Activated CD4-positive, CD25-positive, alpha-beta regulatory T cell treated with anti-CD3 and anti-CD28 coated beads, Interleukin-2, amount 50 U/mL, for 24 hours (primary cell): Measurements from ENCODE around the gene ST3GAL5.
A peak's percentile ranks its signal among the peaks of the same experiment; 100 is the strongest.
"Not testable (repeated sequence)": the region's sequence is repeated elsewhere in the genome, so short reads cannot be mapped to it uniquely, and the experiment has no call there.

Experiments used
- ATAC-seq, 2 donors: fragments of 150-1000 bp; cut with Tn5 transposase; one replicate each; pipeline ENCODE4 v1.10.0; 2021; ENCODE audit warnings: mild to moderate bottlenecking in 1 of 2, moderate library complexity in 1 of 2

Gene ST3GAL5

GRCh38 chr2:85830645-85831044, 58.1 kb downstream of the ST3GAL5 start:
- ATAC-seq, result no peak

DNA sequence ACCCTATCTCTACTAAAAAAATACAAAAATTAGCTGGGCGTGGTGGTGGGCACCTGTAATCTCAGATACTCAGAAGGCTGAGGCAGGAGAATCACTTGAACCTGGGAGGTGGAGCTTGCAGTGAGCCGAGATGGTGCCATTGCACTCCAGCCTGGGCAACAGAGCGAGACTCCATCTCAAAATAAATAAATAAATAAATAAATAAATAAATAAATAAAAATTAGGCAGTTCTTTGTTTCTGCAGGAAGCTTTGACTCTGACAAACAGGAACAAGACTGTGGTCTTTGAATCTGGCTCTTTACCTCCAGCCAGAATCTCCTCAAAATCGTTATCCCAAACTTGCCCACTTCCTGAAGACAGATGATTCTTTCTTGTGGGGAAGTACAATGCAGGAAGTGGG, 59.4 kb downstream of the ST3GAL5 start:
- not testable (repeated sequence) for ATAC-seq

DNA sequence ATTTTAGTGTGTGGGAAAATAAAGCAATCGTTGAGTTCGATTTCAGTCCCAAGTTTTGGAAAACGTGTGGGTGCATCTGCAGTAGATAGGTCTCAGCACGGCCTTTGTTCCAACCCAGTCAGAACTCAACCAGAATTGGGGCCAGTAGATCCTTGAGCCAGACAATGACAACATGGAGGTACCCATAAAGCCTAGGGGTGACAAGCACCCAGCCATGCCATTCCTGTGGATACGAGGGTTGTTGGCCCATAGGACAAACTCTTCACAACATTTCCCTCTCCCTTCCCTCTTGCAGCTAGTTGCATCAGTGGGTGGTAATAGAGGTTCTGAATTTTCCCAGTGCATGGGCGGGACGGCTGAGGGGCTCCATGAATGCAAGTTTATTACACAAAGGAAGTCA, 60.1 kb downstream of the ST3GAL5 start:
- ATAC-seq, result no peak

- ATAC-seq, result no peak
Measured at GRCh38 chr2:85827879-85828569, 60.8 kb downstream of the ST3GAL5 start.

GRCh38 chr2:85826990-85827878, 61.6 kb downstream of the ST3GAL5 start:
- peak; percentile 95 to 97 for ATAC-seq

- no peak for ATAC-seq
Measured at GRCh38 chr2:85823951-85824350, 64.8 kb downstream of the ST3GAL5 start.

- ATAC-seq, result no peak
Measured at GRCh38 chr2:85822766-85823165, 66.0 kb downstream of the ST3GAL5 start.

GRCh38 chr2:85819811-85820510, 68.8 kb downstream of the ST3GAL5 start:
- no peak for ATAC-seq

GRCh38 chr2:85814802-85815550, 73.8 kb downstream of the ST3GAL5 start:
- no peak for ATAC-seq

DNA sequence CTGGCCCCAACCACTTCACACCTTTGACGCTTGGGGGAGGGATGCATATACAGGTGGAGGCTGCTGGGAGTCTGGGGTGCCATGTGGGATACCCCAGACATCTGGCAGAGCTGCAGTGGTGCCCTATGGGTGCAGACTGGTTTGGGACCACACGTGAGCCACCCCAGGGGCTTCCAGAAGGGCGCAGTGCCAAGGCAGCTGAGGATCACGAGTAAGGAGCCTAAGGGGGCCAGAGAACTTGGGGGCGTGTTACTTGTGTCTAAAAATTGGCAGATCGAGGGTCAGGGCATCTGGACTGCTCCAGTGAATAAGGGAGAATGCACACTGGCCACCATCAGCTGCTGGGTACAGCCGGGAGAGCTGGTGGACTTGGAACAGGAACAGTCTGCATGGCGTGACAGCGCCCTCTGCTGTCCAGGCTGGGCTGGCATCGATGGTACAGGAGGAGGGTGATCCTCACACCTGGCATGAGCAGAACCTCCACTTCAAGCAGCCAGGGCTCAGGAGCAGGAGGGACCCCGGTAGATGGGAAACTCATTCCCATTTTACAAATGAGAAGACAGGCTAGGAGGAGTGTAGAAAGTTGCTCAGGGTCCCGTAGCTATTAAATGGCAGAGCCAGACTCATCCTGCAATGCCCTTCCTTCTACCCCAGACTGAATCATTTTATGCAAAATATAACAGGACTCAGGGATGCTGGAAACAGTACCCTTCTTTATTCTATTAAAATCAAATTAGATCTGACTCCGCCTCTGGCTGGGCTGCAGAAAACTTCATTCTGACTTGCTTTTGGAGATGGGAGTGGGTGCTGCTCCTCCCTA, 74.6 kb downstream of the ST3GAL5 start:
- ATAC-seq, result peak; percentile 80 to 86

- no peak for ATAC-seq
Measured at GRCh38 chr2:85813211-85813981, 75.4 kb downstream of the ST3GAL5 start.

DNA sequence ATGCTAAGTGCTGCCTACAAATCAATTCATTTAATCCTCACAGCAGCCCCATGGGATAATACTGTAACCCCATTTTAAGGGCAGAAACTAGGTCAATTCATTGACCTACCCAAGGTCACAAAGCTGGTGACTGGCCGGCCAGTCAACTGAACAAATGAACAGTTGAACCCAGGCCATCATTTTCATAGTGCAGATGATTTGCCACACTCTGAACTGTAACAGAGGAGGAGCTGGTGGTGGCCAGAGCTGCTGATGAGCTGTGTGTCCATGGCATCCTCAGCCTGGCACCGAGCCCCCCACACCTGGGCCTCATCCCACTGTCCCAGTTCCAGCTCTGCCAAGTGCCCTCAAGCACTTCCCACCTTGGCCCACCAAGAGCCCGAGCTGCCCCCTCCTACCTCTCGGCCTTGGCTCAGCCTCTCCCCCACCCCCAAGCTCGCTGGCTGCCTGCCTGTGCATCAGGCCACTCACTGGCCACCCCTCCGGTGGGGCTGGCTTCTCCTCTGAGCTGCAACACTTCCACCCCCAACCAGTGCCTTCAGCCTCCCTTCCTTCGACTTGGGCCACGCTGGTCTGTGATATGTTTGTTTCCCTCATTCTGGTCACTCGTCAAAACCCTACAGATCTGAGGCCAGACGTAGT, 76.6 kb downstream of the ST3GAL5 start:
- ATAC-seq, result no peak

DNA sequence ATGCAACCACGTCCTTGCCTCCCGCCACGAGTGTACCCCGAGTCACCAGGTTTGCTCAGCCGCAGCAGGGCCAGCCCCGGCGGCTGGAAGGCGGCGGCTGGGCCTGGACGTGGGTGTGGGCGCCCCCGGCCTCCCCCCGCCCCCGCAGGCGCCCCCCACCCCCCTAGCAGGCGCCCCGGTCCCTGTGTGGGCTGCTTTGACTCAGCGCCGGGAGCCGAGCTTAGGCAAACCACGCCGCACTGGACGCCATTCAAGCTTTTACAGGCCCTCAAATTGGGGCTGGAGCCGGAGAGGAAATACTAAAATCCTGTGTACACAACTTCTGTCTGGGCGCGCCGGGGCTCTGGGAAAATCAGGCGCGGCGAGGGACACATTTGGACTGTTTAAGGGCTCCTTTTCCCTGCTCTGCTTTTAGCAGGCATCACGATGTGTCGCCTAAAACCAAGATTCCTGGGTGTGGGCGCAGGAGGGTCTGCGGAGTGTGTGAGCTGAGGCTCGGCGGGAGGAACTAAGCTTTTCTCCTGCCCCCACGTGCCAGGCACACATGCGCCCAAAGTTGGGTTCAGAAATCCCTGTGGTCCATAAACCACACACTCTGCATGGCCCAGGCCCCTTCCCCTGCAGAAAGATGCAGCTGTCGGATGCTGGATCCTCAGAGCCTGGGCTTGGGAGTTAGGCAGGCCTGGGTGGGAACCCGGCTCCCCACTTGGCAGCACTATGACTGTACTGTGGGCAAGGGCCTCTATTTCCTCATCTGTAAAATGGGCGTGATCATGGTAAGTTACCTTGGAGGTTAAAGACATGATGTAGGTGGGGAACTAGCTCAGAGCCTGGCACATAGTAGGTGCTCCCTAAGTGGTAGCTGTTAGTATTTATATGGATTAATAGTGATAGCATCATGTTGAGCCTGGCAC, 77.4 kb downstream of the ST3GAL5 start:
- no peak for ATAC-seq

- no peak for ATAC-seq
Measured at GRCh38 chr2:85810371-85811179, 78.2 kb downstream of the ST3GAL5 start.

DNA sequence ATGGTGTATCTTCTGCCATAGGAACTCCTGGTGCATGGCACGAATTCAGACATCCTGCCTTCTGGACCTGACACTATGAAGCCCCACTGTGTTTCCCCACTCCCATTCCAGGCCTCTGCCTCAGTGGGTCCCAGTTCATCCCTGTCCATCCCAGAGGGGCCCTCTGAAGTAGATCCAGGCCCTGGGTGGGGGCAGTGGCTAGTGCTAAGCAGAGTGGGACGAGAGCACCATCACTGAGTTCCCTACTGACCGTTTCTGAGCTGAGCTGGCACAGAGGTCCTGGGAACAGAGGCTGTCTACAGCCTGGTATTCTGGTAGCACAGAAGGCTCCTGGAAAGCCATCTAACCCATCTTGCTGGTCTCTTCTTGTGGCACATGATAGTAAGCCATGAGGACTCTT, 81.0 kb downstream of the ST3GAL5 start:
- ATAC-seq, result no peak

- ATAC-seq, result no peak
Measured at GRCh38 chr2:85806358-85807118, 82.3 kb downstream of the ST3GAL5 start.

DNA sequence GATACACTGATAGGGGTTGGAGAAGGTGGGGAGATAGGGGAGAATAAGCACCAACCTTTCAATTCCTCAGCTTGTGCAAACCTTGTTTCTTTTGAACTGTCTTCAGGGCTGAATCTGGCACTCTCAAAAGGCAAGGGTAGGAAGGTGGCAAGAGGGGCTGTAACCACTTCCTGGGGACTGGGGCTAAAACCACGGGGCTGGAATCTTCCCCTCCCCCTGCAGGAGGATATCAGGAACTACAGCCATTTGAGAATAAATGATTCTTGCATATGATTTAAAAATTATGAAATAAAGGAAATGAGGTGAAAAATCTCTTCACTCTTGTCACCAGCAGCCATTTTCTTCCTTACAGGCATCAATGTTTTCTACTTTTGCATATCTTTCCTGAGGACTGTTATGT, 84.2 kb downstream of the ST3GAL5 start:
- ATAC-seq, result peak in 1 of 2 donors; percentile 30
